GM21825 (cell line): ENCODE results near the gene CSMD2.

Source experiments
- ATAC-seq: cut with Tn5 transposase; IDR thresholded peaks from one replicate; pipeline ENCODE4 v1.9.1; 2021; ENCODE audit warnings: mild to moderate bottlenecking, moderate library complexity; ENCODE audit not compliant: unreplicated experiment

CSMD2 gene

GRCh38 chr1:33824321-33824720 lies 340.7 kb downstream of the CSMD2 start:
- no peak for ATAC-seq

GRCh38 chr1:33823830-33824229 lies 341.2 kb downstream of the CSMD2 start:
- ATAC-seq, result no peak

GRCh38 chr1:33823401-33823800 lies 341.6 kb downstream of the CSMD2 start:
- no peak for ATAC-seq

GRCh38 chr1:33822396-33822795 lies 342.6 kb downstream of the CSMD2 start:
- no peak for ATAC-seq

- no peak for ATAC-seq
Observed at GRCh38 chr1:33821291-33821690, 343.7 kb downstream of the CSMD2 start.

- ATAC-seq, result no peak
Observed at GRCh38 chr1:33820804-33821203, 344.2 kb downstream of the CSMD2 start.

GRCh38 chr1:33819913-33820311 lies 345.1 kb downstream of the CSMD2 start:
- no peak for ATAC-seq

GRCh38 chr1:33819290-33819912 lies 345.6 kb downstream of the CSMD2 start:
- no peak for ATAC-seq

GRCh38 chr1:33818071-33818470 lies 347.0 kb downstream of the CSMD2 start:
- no peak for ATAC-seq

- no peak for ATAC-seq
Observed at GRCh38 chr1:33815061-33815460, 350.0 kb downstream of the CSMD2 start.

- no peak for ATAC-seq
Observed at GRCh38 chr1:33814166-33814565, 350.9 kb downstream of the CSMD2 start.

GRCh38 chr1:33810571-33810970 lies 354.5 kb downstream of the CSMD2 start:
- ATAC-seq, result no peak

GRCh38 chr1:33805988-33806387 lies 359.0 kb downstream of the CSMD2 start:
- ATAC-seq, result no peak

- no peak for ATAC-seq
Observed at GRCh38 chr1:33802268-33802667, 362.8 kb downstream of the CSMD2 start.

- no peak for ATAC-seq
Observed at GRCh38 chr1:33797849-33798248, 367.2 kb downstream of the CSMD2 start.

- ATAC-seq, result no peak
Observed at GRCh38 chr1:33792651-33793050, 372.4 kb downstream of the CSMD2 start.

GRCh38 chr1:33792216-33792615 lies 372.8 kb downstream of the CSMD2 start:
- ATAC-seq, result no peak

- ATAC-seq, result no peak
Observed at GRCh38 chr1:33791251-33791650, 373.8 kb downstream of the CSMD2 start.

- ATAC-seq, result no peak
Observed at GRCh38 chr1:33790577-33790976, 374.5 kb downstream of the CSMD2 start.

GRCh38 chr1:33784876-33785275 lies 380.2 kb downstream of the CSMD2 start:
- ATAC-seq, result no peak

GRCh38 chr1:33782776-33783175 lies 382.3 kb downstream of the CSMD2 start:
- ATAC-seq, result no peak

GRCh38 chr1:33781652-33782051 lies 383.4 kb downstream of the CSMD2 start:
- no peak for ATAC-seq

GRCh38 chr1:33777337-33777736 lies 387.7 kb downstream of the CSMD2 start:
- no peak for ATAC-seq
